Stimulated activated CD4-positive, alpha-beta T cell treated with anti-CD3 and anti-CD28 coated beads, Interleukin-2, amount 100 ng/mL, for 48 hours (primary cell): Measurements from ENCODE around the gene RNF43.

Source experiments
- DNase-seq, 2 donors: peaks; one replicate each; pipeline ENCODE4 v3.0.0-alpha.2; 2020

The RNF43 gene

GRCh38 chr17:58380207-58381123 lies 36.9 kb downstream of the RNF43 start:
- DNase-seq = no peak

GRCh38 chr17:58379511-58379824 lies 37.9 kb downstream of the RNF43 start:
- DNase-seq = no peak

- DNase-seq = no peak
Measured at GRCh38 chr17:58378733-58379510, 38.4 kb downstream of the RNF43 start.

GRCh38 chr17:58377661-58378060 lies 39.7 kb downstream of the RNF43 start:
- DNase-seq = no peak

GRCh38 chr17:58377093-58377601 lies 40.2 kb downstream of the RNF43 start:
- no peak for DNase-seq

- DNase-seq = no peak
Measured at GRCh38 chr17:58376472-58377000, 40.8 kb downstream of the RNF43 start.

GRCh38 chr17:58375811-58376210 lies 41.5 kb downstream of the RNF43 start:
- no peak for DNase-seq

GRCh38 chr17:58375256-58375655 lies 42.1 kb downstream of the RNF43 start:
- DNase-seq = no peak

- DNase-seq = no peak
Measured at GRCh38 chr17:58373923-58374322, 43.4 kb downstream of the RNF43 start.

GRCh38 chr17:58373003-58373402 lies 44.3 kb downstream of the RNF43 start:
- no peak for DNase-seq

- no peak for DNase-seq
Measured at GRCh38 chr17:58371300-58371950, 45.9 kb downstream of the RNF43 start.

GRCh38 chr17:58370716-58371115 lies 46.6 kb downstream of the RNF43 start:
- no peak for DNase-seq

GRCh38 chr17:58370309-58370708 lies 47.0 kb downstream of the RNF43 start:
- no peak for DNase-seq

- no peak for DNase-seq
Measured at GRCh38 chr17:58369214-58370031, 47.9 kb downstream of the RNF43 start.

- no peak for DNase-seq
Measured at GRCh38 chr17:58368860-58369213, 48.5 kb downstream of the RNF43 start.
